CD14-positive monocyte (primary cell): ENCODE data around the gene PLCB1. TPM values are rescaled to one million over a fixed set of nuclear protein-coding genes. Genes with fewer than 3 reads are reported as not detected.

ENCODE experiments used
- DNase-seq, 3 donors: peaks; one replicate each; pipeline ENCODE4 v3.0.0-alpha.2; 2011 to 2022
- H2AFZ ChIP-seq: 2 replicates; pipeline ENCODE4 v1.6.0; 2012; ENCODE audit warnings: mild to moderate bottlenecking, low read depth, low read length, inconsistent platforms; ENCODE audit not compliant: insufficient read depth, poor library complexity, severe bottlenecking
- H3K27ac ChIP-seq, 2 donors: 1 replicate in 1 of 2; 2 replicates in 1 of 2; pipeline ENCODE4 v1.5.1; 2012 to 2013; ENCODE audit warnings: low read length in 2 of 2, control low read depth in 1 of 2, inconsistent platforms in 1 of 2, low read depth in 1 of 2, mild to moderate bottlenecking in 1 of 2
- H3K27me3 ChIP-seq, 2 donors: one replicate each; pipeline versions ENCODE4 v1.6.0 to v1.6.1; 2011 to 2013; ENCODE audit warnings: low read length in 2 of 2; ENCODE audit not compliant: control insufficient read depth in 2 of 2, insufficient read depth in 2 of 2
- H3K36me3 ChIP-seq, 2 donors: replicated peaks in 1 of 2; 1 replicate in 1 of 2; 2 replicates in 1 of 2; pipeline versions ENCODE4 v1.5.1 to v1.6.1; 2012 to 2013; ENCODE audit warnings: low read length in 2 of 2, control low read depth in 1 of 2, inconsistent platforms in 1 of 2, mild to moderate bottlenecking in 1 of 2; ENCODE audit not compliant: insufficient read depth in 2 of 2, control insufficient read depth in 1 of 2
- H3K4me1 ChIP-seq, 2 donors: 1 replicate in 1 of 2; 2 replicates in 1 of 2; pipeline versions ENCODE4 v1.5.1 to v1.6.1; 2012 to 2013; ENCODE audit warnings: low read length in 2 of 2, control low read depth in 1 of 2, inconsistent platforms in 1 of 2, mild to moderate bottlenecking in 1 of 2, moderate library complexity in 1 of 2; ENCODE audit not compliant: insufficient read depth in 2 of 2, control insufficient read depth in 1 of 2
- H3K4me2 ChIP-seq: replicated peaks from 2 replicates; pipeline ENCODE3; 2012; ENCODE audit warnings: low read length, moderate library complexity, mild to moderate bottlenecking; ENCODE audit not compliant: poor library complexity, severe bottlenecking; ENCODE audit errors: extremely low read depth
- H3K4me3 ChIP-seq, 3 experiments: fragments of 200-600 bp in 1 of 3; sonication (generic) in 1 of 3; replicated peaks in 1 of 3; 1 replicate in 2 of 3; 2 replicates in 1 of 3; pipeline ENCODE4 v1.5.1; 2011 to 2013; ENCODE audit warnings: low read length in 3 of 3, mild to moderate bottlenecking in 3 of 3, control low read depth in 2 of 3, low read depth in 2 of 3, inconsistent platforms in 1 of 3, moderate library complexity in 1 of 3
- H3K79me2 ChIP-seq: 2 replicates; pipeline ENCODE4 v1.6.0; 2012; ENCODE audit warnings: mild to moderate bottlenecking, control low read depth, inconsistent platforms, low read length, moderate library complexity; ENCODE audit not compliant: insufficient read depth
- H3K9ac ChIP-seq: 2 replicates; pipeline ENCODE4 v1.6.0; 2017; ENCODE audit warnings: low read length, mild to moderate bottlenecking; ENCODE audit not compliant: insufficient read depth, poor library complexity, severe bottlenecking
- H3K9me3 ChIP-seq, 2 donors: replicated peaks in 1 of 2; 1 replicate in 1 of 2; 2 replicates in 1 of 2; pipeline versions ENCODE4 v1.5.1 to v1.6.1; 2012 to 2013; ENCODE audit warnings: low read length in 2 of 2, control low read depth in 1 of 2; ENCODE audit not compliant: control insufficient read depth in 1 of 2, insufficient read depth in 1 of 2
- H4K20me1 ChIP-seq: 2 replicates; pipeline ENCODE4 v1.6.0; 2012; ENCODE audit warnings: mild to moderate bottlenecking, low read length, control low read depth, moderate library complexity; ENCODE audit not compliant: insufficient read depth
- H3K27ac Mint-ChIP-seq, 7 donors: one replicate each; pipeline ENCODE4 v1.8.0; 2020; ENCODE audit warnings: mild to moderate bottlenecking in 7 of 7, mixed read lengths in 7 of 7, moderate library complexity in 6 of 7, inconsistent platforms in 2 of 7
- H3K27me3 Mint-ChIP-seq, 3 donors: one replicate each; pipeline ENCODE4 v1.8.0; 2021 to 2022; ENCODE audit warnings: low read depth in 3 of 3, mild to moderate bottlenecking in 3 of 3, mixed read lengths in 3 of 3, moderate library complexity in 3 of 3, inconsistent platforms in 1 of 3
- H3K36me3 Mint-ChIP-seq, 2 donors: one replicate each; pipeline ENCODE4 v1.8.0; 2020; ENCODE audit warnings: mixed read lengths in 2 of 2, inconsistent platforms in 1 of 2, mild to moderate bottlenecking in 1 of 2
- H3K4me1 Mint-ChIP-seq: one replicate; pipeline ENCODE4 v1.8.0; 2020; ENCODE audit warnings: mild to moderate bottlenecking, mixed read lengths
- H3K4me3 Mint-ChIP-seq, 2 donors: one replicate each; pipeline ENCODE4 v1.8.0; 2020; ENCODE audit warnings: mild to moderate bottlenecking in 2 of 2, mixed read lengths in 2 of 2, moderate library complexity in 1 of 2
- H3K9me3 Mint-ChIP-seq, 7 donors: one replicate each; pipeline ENCODE4 v1.8.0; 2020 to 2022; ENCODE audit warnings: mixed read lengths in 7 of 7, mild to moderate bottlenecking in 6 of 7, moderate library complexity in 6 of 7, inconsistent platforms in 2 of 7
- CTCF ChIP-seq: fragments of 200-600 bp; IDR thresholded peaks from one replicate; pipeline ENCODE4 v1.8.0; 2022; ENCODE audit warnings: antibody characterized with exemption, mild to moderate bottlenecking
- WGBS: methylation state at CpG from one replicate; pipeline ENCODE4 v1.1.5; 2013; ENCODE audit warnings: missing lambda C conversion rate; ENCODE audit not compliant: insufficient coverage; 5-methylcytosine and 5-hydroxymethylcytosine counted together
- intact Hi-C, 2 donors: fragments of 100-400 bp; cut with micrococcal nuclease; formaldehyde crosslinking; loops; one replicate each; pipeline versions ENCODE4 v1.15.0 to v1.15.1; 2023
- polyA plus RNA-seq, 3 donors: library from polyadenylated mRNA; depleted of rRNA in 1 of 3; unstranded in 2 of 3; stranded (reverse) in 1 of 3; fragments of 300-500 nt in 2 of 3; fragments of >200 nt in 1 of 3; fragmentation: Illumina TruSeq in 2 of 3; gene quantifications; 1 replicate in 2 of 3; 2 replicates in 1 of 3; pipeline ENCODE4 v1.2.3, GENCODE V29; 2012 to 2021

PLCB1 gene
- polyA plus RNA-seq, 3 donors: 8.6 to 16.4 (median 13.2) TPM

- WGBS: no CpG with 5 or more reads among the region's 5 CpGs
- no peaks in the 10 kb centered on the region for H3K9me3 ChIP-seq
- no peak overlapping the region for H3K27ac ChIP-seq
- H3K36me3 ChIP-seq: no peaks in the 10 kb centered on the region
- H3K27me3 ChIP-seq: no peaks in the 10 kb centered on the region
- peaks cover 32% of the 10 kb centered on the region for H3K4me1 Mint-ChIP-seq
- H4K20me1 ChIP-seq: no peaks in the 10 kb centered on the region
- H3K9ac ChIP-seq: no peak overlapping the region
- intact Hi-C loops: no loop called here
- H3K4me3 Mint-ChIP-seq: no peak overlapping the region
- H3K27me3 Mint-ChIP-seq: no peaks in the 10 kb centered on the region
- no peaks in the 10 kb centered on the region for H3K79me2 ChIP-seq
- TF ChIP-seq CTCF: no peak
- no peaks in the 10 kb centered on the region for H3K9me3 Mint-ChIP-seq
- no peak overlapping the region for H3K4me3 ChIP-seq
- no peak overlapping the region for H3K4me2 ChIP-seq
- no peak for DNase-seq
- H3K4me1 ChIP-seq: peaks cover 28 to 33% of the 10 kb centered on the region in 2 donors
- no peak overlapping the region for H3K27ac Mint-ChIP-seq
- H3K36me3 Mint-ChIP-seq: peaks cover 5 to 10% of the 10 kb centered on the region in 2 donors
- no peak overlapping the region for H2AFZ ChIP-seq
These were observed 238.7 kb downstream of the PLCB1 start for GRCh38 chr20:8370774-8371173.

- H3K27ac Mint-ChIP-seq: no peak overlapping the region
- no peaks in the 10 kb centered on the region for H3K27me3 ChIP-seq
- peak in 1 of 3 donors; percentile 36 for DNase-seq
- H3K4me1 Mint-ChIP-seq: peaks cover 24% of the 10 kb centered on the region
- H3K4me3 ChIP-seq: no peak overlapping the region
- 54% methylated on average over 4 of the region's 5 CpGs for WGBS
- peaks cover 0 to 1% (median 0%) of the 10 kb centered on the region in 7 donors for H3K9me3 Mint-ChIP-seq
- peaks cover 0 to 1% (median 1%) of the 10 kb centered on the region in 3 donors for H3K27me3 Mint-ChIP-seq
- H3K79me2 ChIP-seq: no peaks in the 10 kb centered on the region
- intact Hi-C loops: no loop called here
- peak overlapping the region in 1 of 2 donors; percentile 36 for H3K4me3 Mint-ChIP-seq
- H3K36me3 Mint-ChIP-seq: peaks cover 5 to 10% of the 10 kb centered on the region in 2 donors
- TF ChIP-seq CTCF: no peak
- H3K27ac ChIP-seq: no peak overlapping the region
- H3K9ac ChIP-seq: no peak overlapping the region
- H3K9me3 ChIP-seq: no peaks in the 10 kb centered on the region
- no peaks in the 10 kb centered on the region for H4K20me1 ChIP-seq
- peak overlapping the region; percentile 2 for H3K4me2 ChIP-seq
- H3K4me1 ChIP-seq: peaks cover 19 to 25% of the 10 kb centered on the region in 2 donors
- no peaks in the 10 kb centered on the region for H3K36me3 ChIP-seq
- H2AFZ ChIP-seq: peak overlapping the region; percentile 3
These were observed 240.8 kb downstream of the PLCB1 start for GRCh38 chr20:8372824-8373380.
